Ectodermal cell (in vitro differentiated cells): ENCODE results near the gene CENPK.
"Not testable (repeated sequence)": the region's sequence is repeated elsewhere in the genome, so short reads cannot be mapped to it uniquely, and the experiment has no call there.

Experiments
- H3K27ac ChIP-seq: 2 replicates; pipeline ENCODE4 v1.7.0; 2013; ENCODE audit warnings: mild to moderate bottlenecking, low read depth, low read length; ENCODE audit not compliant: insufficient read depth, poor library complexity, severe bottlenecking
- H3K27me3 ChIP-seq: 2 replicates; pipeline ENCODE4 v1.7.0; 2013; ENCODE audit warnings: mild to moderate bottlenecking, low read length; ENCODE audit not compliant: insufficient read depth, control insufficient read depth, poor library complexity, severe bottlenecking
- H3K36me3 ChIP-seq: one replicate; pipeline ENCODE4 v1.7.0; 2013; ENCODE audit warnings: low read length; ENCODE audit not compliant: control insufficient read depth, insufficient read depth
- H3K4me1 ChIP-seq: one replicate; pipeline ENCODE4 v1.7.0; 2013; ENCODE audit warnings: low read length; ENCODE audit not compliant: control insufficient read depth, insufficient read depth
- H3K4me3 ChIP-seq: 2 replicates; pipeline ENCODE4 v1.7.0; 2013; ENCODE audit warnings: low read depth, low read length, control low read depth; ENCODE audit not compliant: insufficient read depth
- H3K9me3 ChIP-seq: 2 replicates; pipeline ENCODE4 v1.7.0; 2013; ENCODE audit warnings: mild to moderate bottlenecking, low read length, moderate library complexity; ENCODE audit not compliant: control insufficient read depth
- WGBS, 2 experiments: methylation state at CpG; one replicate each; pipeline ENCODE4 v1.1.7; 2013; ENCODE audit warnings: missing lambda C conversion rate in 2 of 2; 5-methylcytosine and 5-hydroxymethylcytosine counted together

CENPK gene

GRCh38 chr5:65512170-65512937, 50.6 kb downstream of the CENPK start:
- no peak overlapping the region for H3K4me3 ChIP-seq
- WGBS, 2 experiments: 94 to 97% methylated on average over 3 to 5 of the region's 6 CpGs
- H3K27ac ChIP-seq: no peak overlapping the region
- no peaks in the 10 kb centered on the region for H3K27me3 ChIP-seq
- H3K9me3 ChIP-seq: no peaks in the 10 kb centered on the region
- H3K4me1 ChIP-seq: no peaks in the 10 kb centered on the region
- H3K36me3 ChIP-seq: no peaks in the 10 kb centered on the region

GRCh38 chr5:65508978-65509377, 54.0 kb downstream of the CENPK start:
- H3K9me3 ChIP-seq: no peaks in the 10 kb centered on the region
- H3K4me3 ChIP-seq: no peak overlapping the region
- WGBS, 2 experiments: 90 to 95% methylated on average over 2 of the region's 2 CpGs
- no peak overlapping the region for H3K27ac ChIP-seq
- no peaks in the 10 kb centered on the region for H3K27me3 ChIP-seq
- H3K36me3 ChIP-seq: no peaks in the 10 kb centered on the region
- H3K4me1 ChIP-seq: no peaks in the 10 kb centered on the region

GRCh38 chr5:65506961-65507360, 56.0 kb downstream of the CENPK start:
- no peak overlapping the region for H3K4me3 ChIP-seq
- no peaks in the 10 kb centered on the region for H3K27me3 ChIP-seq
- WGBS, 2 experiments: 94 to 100% methylated on average over 3 of the region's 3 CpGs
- H3K27ac ChIP-seq: no peak overlapping the region
- H3K4me1 ChIP-seq: no peaks in the 10 kb centered on the region
- no peaks in the 10 kb centered on the region for H3K36me3 ChIP-seq
- no peaks in the 10 kb centered on the region for H3K9me3 ChIP-seq

- no peak overlapping the region for H3K4me3 ChIP-seq
- 90 to 98% methylated on average over 4 of the region's 4 CpGs for whole genome bisulfite sequencing, 2 experiments
- H3K27ac ChIP-seq: no peak overlapping the region
- H3K27me3 ChIP-seq: no peaks in the 10 kb centered on the region
- H3K4me1 ChIP-seq: no peaks in the 10 kb centered on the region
- no peaks in the 10 kb centered on the region for H3K36me3 ChIP-seq
- no peaks in the 10 kb centered on the region for H3K9me3 ChIP-seq
Measured at GRCh38 chr5:65489119-65489518, 73.8 kb downstream of the CENPK start.

GRCh38 chr5:65488038-65488687, 74.8 kb downstream of the CENPK start:
- 92 to 93% methylated on average over 7 of the region's 7 CpGs for WGBS, 2 experiments
- not testable (repeated sequence) for H3K27ac ChIP-seq

GRCh38 chr5:65486803-65487202, 76.2 kb downstream of the CENPK start:
- not testable (repeated sequence) for H3K27ac ChIP-seq, H3K36me3 ChIP-seq, H3K9me3 ChIP-seq, H3K4me3 ChIP-seq, H3K4me1 ChIP-seq, H3K27me3 ChIP-seq
- 94 to 100% methylated on average over 2 of the region's 2 CpGs for WGBS, 2 experiments

More at GRCh38 chr5:65488038-65488687, 74.8 kb downstream of the CENPK start:
- H3K9me3 ChIP-seq, H3K36me3 ChIP-seq, H3K4me1 ChIP-seq, H3K27me3 ChIP-seq, H3K4me3 ChIP-seq: not testable (repeated sequence)

- Histone ChIP-seq H3K9me3 (no peaks in the 10 kb centered on the region), H3K4me1 (peaks cover 7% of the 10 kb centered on the region), H3K4me3 (no peak overlapping the region), H3K27me3 (no peaks in the 10 kb centered on the region), H3K36me3 (no peaks in the 10 kb centered on the region), H3K27ac (no peak overlapping the region)
- 95 to 96% methylated on average over 28 of the region's 28 CpGs for WGBS, 2 experiments
Measured at GRCh38 chr5:65485405-65485804, 77.6 kb downstream of the CENPK start.

GRCh38 chr5:65483546-65484346, 79.2 kb downstream of the CENPK start:
- no peak overlapping the region for H3K4me3 ChIP-seq
- peak overlapping the region; percentile 76 for H3K27ac ChIP-seq
- 48 to 71% methylated on average over 2 to 3 of the region's 3 CpGs for WGBS, 2 experiments
- H3K36me3 ChIP-seq: no peaks in the 10 kb centered on the region
- H3K9me3 ChIP-seq: no peaks in the 10 kb centered on the region
- peaks cover 7% of the 10 kb centered on the region for H3K4me1 ChIP-seq
- H3K27me3 ChIP-seq: no peaks in the 10 kb centered on the region

GRCh38 chr5:65482736-65483545, 80.0 kb downstream of the CENPK start:
- Histone ChIP-seq H3K4me3 (peak overlapping the region; percentile 36), H3K27me3 (no peaks in the 10 kb centered on the region), H3K4me1 (peaks cover 7% of the 10 kb centered on the region), H3K9me3 (no peaks in the 10 kb centered on the region), H3K36me3 (no peaks in the 10 kb centered on the region), H3K27ac (peak overlapping the region; percentile 76)
- WGBS, 2 experiments: 7 to 16% methylated on average over 9 to 12 of the region's 12 CpGs
